Activated CD4-positive, CD25-positive, alpha-beta regulatory T cell (primary cell): ENCODE results near the gene MZB1.
"Not testable (repeated sequence)": the region's sequence is repeated elsewhere in the genome, so short reads cannot be mapped to it uniquely, and the experiment has no call there.

ENCODE experiments used
- DNase-seq, 4 experiments: peaks; one replicate each; lab custom pipeline; 2025; lab: John Stamatoyannopoulos, UW

MZB1 gene

GRCh38 chr5:139392678-139393496 is 3.2 kb upstream of the MZB1 start:
- peak; percentile 59 to 72 (median 62) for DNase-seq

- DNase-seq, result no peak
Observed at GRCh38 chr5:139392324-139392677, 2.6 kb upstream of the MZB1 start.

GRCh38 chr5:139391570-139392323 is 2.0 kb upstream of the MZB1 start:
- DNase-seq, result no peak

GRCh38 chr5:139390639-139391569 is 1.2 kb upstream of the MZB1 start:
- DNase-seq, result no peak

GRCh38 chr5:139388198-139388821 is 1.4 kb downstream of the MZB1 start:
- no peak for DNase-seq

GRCh38 chr5:139387611-139388197 is 2.0 kb downstream of the MZB1 start:
- DNase-seq, result no peak

- not testable (repeated sequence) for DNase-seq
Observed at GRCh38 chr5:139386956-139387355, 2.8 kb downstream of the MZB1 start.

GRCh38 chr5:139386050-139386438 is 3.7 kb downstream of the MZB1 start:
- DNase-seq, result no peak

GRCh38 chr5:139385061-139386049 is 4.4 kb downstream of the MZB1 start:
- no peak for DNase-seq

- no peak for DNase-seq
Observed at GRCh38 chr5:139384591-139385051, 5.1 kb downstream of the MZB1 start.

- DNase-seq, result no peak
Observed at GRCh38 chr5:139383993-139384590, 5.6 kb downstream of the MZB1 start.

- DNase-seq, result no peak
Observed at GRCh38 chr5:139383275-139383992, 6.3 kb downstream of the MZB1 start, which contains the start of gene SLC23A1. SLC23A1 (minus strand) TSS chr5:139383297; CDS start chr5:139383253, 44 bp downstream.

GRCh38 chr5:139382807-139383206 is 6.9 kb downstream of the MZB1 start:
- no peak for DNase-seq

GRCh38 chr5:139381837-139382761 is 7.6 kb downstream of the MZB1 start:
- no peak for DNase-seq

GRCh38 chr5:139379626-139380449 is 9.9 kb downstream of the MZB1 start:
- DNase-seq, result no peak

GRCh38 chr5:139378941-139379361 is 10.8 kb downstream of the MZB1 start:
- no peak for DNase-seq
